Cardiac fibroblast (primary cell): ENCODE data around the gene KIRREL3.

Experiments used
- DNase-seq, 2 donors: peaks; one replicate each; pipeline versions ENCODE4 v3.0.0 to v3.0.0-alpha.2; 2010; ENCODE audit warnings: low read depth in 2 of 2
- H3K4me3 ChIP-seq, 2 donors: replicated peaks in 1 of 2; 1 replicate in 1 of 2; 2 replicates in 1 of 2; pipeline ENCODE4 v1.5.1; 2011; ENCODE audit warnings: low read depth in 2 of 2, low read length in 2 of 2, mild to moderate bottlenecking in 2 of 2, moderate library complexity in 1 of 2
- TF ChIP-seq, protein P1 (sequence below): IDR thresholded peaks from one replicate; pipeline ENCODE4 v1.5.1; 2011; ENCODE audit warnings: low read depth, mild to moderate bottlenecking, low read length, inconsistent platforms

KIRREL3 gene

DNA sequence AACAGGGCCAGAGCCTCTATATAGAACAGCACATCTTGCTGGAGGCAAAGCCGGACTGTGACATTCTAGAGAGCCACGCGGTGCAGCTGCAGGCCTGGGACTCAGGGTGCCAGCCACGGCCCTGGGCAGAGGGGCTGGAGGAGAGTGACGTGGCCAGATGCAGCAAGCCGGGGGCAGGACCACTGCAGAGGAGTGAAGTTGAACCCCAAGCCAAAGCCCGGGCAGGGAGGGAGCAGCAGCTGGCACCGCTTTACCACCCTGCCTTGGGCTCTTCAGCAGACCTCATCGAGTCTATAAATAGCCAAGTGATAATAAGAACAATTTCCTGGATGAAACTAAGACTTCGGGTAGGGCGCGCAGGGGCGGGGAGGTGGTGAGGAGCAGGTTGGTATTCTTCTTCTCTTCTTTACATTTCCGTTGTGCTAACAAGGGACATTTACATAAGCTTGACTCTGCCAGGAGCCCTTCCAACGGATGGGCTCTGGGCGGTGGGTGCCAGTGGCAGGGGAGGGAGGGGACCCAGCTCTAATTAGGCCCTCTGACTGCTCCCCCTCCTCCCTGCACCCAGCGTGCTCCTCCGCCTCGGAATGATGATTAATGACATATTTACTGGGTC, 534.9 kb downstream of the KIRREL3 start:
- no peak for DNase-seq
- no peak overlapping the region for H3K4me3 ChIP-seq
- TF ChIP-seq, protein P1, sequence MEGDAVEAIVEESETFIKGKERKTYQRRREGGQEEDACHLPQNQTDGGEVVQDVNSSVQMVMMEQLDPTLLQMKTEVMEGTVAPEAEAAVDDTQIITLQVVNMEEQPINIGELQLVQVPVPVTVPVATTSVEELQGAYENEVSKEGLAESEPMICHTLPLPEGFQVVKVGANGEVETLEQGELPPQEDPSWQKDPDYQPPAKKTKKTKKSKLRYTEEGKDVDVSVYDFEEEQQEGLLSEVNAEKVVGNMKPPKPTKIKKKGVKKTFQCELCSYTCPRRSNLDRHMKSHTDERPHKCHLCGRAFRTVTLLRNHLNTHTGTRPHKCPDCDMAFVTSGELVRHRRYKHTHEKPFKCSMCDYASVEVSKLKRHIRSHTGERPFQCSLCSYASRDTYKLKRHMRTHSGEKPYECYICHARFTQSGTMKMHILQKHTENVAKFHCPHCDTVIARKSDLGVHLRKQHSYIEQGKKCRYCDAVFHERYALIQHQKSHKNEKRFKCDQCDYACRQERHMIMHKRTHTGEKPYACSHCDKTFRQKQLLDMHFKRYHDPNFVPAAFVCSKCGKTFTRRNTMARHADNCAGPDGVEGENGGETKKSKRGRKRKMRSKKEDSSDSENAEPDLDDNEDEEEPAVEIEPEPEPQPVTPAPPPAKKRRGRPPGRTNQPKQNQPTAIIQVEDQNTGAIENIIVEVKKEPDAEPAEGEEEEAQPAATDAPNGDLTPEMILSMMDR, result no peak

DNA sequence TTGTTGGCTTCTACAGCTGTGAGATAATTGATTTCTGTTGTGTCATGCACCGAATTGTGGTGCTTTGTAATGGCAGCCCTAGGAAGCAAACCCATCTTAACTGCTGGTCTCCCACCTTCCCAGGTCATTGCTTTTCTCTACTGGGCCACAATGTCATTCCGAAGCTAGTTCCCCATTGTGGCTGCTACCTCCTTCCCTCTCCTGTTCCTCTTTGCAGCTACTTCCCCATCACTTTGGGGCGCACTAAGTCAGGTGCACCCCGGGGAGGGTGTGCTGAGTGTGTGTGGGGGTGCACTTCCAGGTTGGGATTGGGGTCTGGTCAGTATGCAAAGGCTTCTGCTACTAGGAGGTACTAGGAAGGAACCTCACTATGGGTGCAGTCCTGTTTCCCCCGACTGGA, 535.8 kb downstream of the KIRREL3 start:
- TF ChIP-seq, protein P1, result no peak
- no peak for DNase-seq
- H3K4me3 ChIP-seq, result no peak overlapping the region

DNA sequence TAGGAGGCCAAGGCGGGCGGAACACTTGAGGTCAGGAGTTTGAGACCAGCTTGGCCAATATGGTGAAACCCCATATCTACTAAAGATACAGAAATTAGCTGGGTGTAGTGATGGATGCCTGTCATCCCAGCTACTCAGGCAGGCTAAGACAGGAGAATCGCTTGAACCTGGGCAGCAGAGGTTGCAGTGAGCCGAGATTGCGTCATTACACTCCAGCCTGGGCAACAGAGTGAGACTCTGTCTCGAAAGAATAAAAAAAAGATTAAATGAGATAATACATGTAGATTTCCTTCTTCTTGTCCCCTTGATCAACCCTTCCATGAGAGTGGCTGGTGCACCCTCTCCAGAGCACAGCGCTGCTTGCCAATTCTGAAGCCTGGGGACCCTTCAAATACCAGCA, 538.1 kb downstream of the KIRREL3 start:
- DNase-seq, result no peak
- TF ChIP-seq, protein P1, result no peak

DNA sequence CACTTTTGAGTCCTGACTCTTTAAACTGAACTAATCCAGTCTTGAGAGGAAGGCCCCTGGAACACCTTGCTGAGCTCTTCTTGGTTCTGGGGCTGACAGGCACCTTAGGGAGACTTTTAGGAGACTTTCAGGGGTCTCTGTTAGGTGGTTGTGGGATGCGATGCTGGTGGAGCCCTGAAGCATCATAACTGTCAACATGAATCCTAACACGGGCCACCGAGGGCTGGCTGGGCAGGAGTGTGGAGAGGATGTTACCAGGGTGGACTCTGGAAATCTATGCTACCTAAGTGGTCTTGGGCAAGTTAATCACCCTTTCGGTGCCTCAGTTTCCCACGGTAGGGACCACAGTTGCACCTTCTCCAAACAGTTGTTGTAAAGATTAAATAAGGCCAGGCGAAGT, 538.6 kb downstream of the KIRREL3 start:
- no peak for DNase-seq
- no peak overlapping the region for H3K4me3 ChIP-seq
- TF ChIP-seq, protein P1, result no peak

More for the DNA sequence above, 538.1 kb downstream of the KIRREL3 start:
- no peak overlapping the region for H3K4me3 ChIP-seq

DNA sequence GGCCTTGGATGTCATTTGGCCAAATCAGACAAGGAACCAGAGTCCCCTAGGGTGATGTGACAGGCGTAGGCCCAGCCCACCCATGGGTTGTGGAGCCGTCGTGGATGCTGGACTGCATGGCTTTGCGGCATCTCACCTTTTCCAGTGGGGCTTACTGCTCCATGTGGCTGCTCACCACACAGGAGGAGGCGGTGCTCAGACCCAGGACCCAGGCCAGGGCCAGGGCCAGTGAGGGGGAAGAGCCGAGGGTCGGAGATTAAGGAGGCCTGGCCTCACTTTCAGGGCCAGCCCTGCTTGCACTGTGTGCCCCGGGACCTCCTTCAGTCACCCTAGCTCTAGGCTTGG, 539.5 kb downstream of the KIRREL3 start:
- DNase-seq, result no peak
- TF ChIP-seq, protein P1, result no peak
- H3K4me3 ChIP-seq, result no peak overlapping the region

DNA sequence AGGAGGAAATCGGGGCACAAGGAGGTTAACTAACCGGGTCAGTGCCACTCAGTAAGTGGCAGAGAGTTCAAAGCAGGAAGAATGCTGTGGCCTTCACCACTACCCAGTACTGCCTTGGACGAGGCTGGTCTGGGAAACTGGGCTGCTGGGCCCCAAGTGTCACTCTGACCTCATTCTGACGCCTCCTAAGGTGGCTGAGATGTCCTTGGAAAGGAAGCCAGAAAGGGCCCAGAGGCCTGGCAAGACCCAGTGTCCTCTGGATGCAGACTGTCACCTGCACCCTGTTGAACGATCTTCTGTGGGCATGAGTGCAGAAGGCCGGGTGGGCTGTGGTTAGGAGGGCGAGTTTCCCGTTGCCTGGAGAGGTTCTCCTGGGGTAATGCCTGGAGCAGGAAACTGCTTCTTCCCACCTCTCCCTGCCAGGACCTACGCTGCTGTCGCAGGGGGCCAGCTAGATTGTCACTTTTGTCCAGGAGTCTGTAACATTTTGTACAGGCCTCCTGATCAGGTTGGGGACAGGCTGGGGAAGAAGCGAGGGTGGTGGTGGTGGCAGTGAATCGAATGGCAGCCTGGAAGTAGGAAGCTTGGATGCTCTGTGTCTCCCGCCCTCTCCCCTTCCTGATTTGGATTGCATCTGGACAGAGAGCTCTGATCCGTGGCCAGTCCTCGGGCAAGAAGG, 540.0 kb downstream of the KIRREL3 start:
- DNase-seq, result no peak
- H3K4me3 ChIP-seq, result no peak overlapping the region
- TF ChIP-seq, protein P1, result no peak
